DOHH2 (cell line): ENCODE measurements around the gene ARPC4.

ENCODE experiments used
- CTCF ChIP-seq: fragments of 200-600 bp; sonication (generic); IDR thresholded peaks from one replicate; pipeline ENCODE4 v1.5.1; 2014; ENCODE audit warnings: antibody characterized with exemption, mild to moderate bottlenecking, low read depth, low read length; ENCODE audit not compliant: poor library complexity, severe bottlenecking
- EZH2phosphoT487 ChIP-seq: fragments of 200-600 bp; sonication (generic); IDR thresholded peaks from 2 replicates; pipeline ENCODE4 v1.6.1; 2017; ENCODE audit warnings: borderline replicate concordance, mild to moderate bottlenecking, antibody characterized with exemption, low read length, moderate library complexity, mixed read lengths

- TF ChIP-seq CTCF (no peak), EZH2phosphoT487 (no peak)
These were observed 41.9 kb downstream of the ARPC4 start for GRCh38 chr3:9834520-9835380.
